ENCODE results near the gene NPBWR2. TPM values are rescaled to one million over a fixed set of nuclear protein-coding genes. Genes with fewer than 3 reads are reported as not detected.

The NPBWR2 gene
- not detected in 2 replicates for total RNA-seq

DNA sequence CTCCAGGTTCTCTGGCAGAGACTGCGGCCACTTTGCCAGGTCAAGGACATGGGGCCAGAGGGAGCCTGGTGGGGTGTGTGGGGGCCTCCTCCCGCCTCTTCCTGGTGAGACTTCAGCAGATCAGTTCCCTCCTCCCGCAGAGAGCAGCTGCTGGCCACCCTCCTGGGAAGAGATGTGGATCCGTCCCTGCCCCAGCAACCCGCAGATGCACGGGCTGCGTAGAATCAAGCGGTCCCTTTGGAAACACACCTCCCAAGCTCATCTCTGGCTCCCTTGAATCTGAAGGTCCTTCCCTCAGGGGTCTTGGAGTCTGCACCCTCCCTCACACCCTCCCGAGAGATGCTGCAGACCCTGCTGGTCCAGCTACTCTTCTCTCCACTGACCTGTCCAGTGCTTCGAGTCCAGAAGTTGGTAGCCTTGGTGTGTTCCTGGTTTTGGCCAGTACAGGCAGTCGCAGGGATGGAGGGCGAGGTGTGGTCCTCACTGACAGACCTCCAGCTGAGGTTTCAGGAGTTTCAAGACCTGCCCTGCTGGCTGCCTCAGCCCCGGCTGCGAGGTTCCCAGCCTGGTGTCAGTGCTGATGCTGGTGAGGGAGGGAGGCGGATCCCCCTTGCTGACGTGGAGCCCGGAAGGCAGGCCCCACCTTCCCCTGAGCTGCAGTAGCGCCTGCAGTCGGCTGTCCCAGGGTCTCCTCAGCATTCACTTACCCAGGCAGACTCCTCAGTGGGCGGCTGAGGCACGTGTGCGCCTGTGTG is at the start of gene NPBWR2:
TSS of gene NPBWR2 (minus strand) at position 585 of the 755 bp plus-strand sequence. CDS start 734 bp downstream, outside the sequence.

DNA sequence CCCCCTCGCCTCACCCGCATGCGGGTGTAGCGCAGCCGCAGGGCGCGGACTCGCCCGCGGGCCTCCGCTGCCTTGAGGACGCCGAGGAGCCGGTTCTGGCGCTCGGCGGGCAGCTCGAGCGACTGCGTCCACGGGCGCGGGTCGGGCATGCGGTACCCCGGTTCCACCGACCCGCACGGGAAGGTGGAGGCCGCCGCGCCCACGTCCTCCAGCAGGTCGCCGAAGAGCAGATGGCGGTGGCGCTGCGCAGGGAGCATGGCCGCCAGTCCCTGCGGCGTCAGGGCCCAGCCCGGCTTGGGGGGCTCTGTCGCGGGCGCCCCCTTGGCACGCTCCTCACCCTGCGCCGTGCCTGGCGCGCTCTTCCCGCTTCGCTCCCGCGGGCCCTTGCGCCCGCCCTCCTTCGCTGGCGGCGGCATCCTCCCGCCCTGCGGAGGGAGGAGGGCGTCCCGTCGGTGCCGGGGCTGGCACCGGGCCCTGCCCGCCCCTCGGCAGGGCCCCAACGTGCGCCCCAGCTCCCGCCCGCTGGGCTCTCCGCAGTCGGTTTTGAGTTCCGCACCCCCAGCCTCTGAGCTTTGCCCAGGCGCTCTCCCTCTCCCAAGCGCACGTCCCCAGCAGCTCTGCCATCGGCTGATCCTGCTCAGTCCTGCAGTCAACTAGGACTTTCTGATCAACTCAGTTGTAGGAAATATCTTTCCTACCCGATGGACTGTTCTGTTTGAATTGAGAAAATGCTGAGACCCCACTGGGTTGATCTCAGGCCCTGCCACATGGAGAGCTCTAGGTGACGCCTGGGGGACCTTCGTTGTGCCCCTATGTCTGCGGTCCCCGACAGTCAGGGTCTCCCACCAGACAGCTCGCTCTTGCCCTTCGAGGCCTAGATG is 23.3 kb downstream of the NPBWR2 start, which contains the start of gene LKAAEAR1:
TSS of gene LKAAEAR1 (minus strand) at position 595 of the 881 bp plus-strand sequence. CDS start at position 416, 179 bp downstream.

DNA sequence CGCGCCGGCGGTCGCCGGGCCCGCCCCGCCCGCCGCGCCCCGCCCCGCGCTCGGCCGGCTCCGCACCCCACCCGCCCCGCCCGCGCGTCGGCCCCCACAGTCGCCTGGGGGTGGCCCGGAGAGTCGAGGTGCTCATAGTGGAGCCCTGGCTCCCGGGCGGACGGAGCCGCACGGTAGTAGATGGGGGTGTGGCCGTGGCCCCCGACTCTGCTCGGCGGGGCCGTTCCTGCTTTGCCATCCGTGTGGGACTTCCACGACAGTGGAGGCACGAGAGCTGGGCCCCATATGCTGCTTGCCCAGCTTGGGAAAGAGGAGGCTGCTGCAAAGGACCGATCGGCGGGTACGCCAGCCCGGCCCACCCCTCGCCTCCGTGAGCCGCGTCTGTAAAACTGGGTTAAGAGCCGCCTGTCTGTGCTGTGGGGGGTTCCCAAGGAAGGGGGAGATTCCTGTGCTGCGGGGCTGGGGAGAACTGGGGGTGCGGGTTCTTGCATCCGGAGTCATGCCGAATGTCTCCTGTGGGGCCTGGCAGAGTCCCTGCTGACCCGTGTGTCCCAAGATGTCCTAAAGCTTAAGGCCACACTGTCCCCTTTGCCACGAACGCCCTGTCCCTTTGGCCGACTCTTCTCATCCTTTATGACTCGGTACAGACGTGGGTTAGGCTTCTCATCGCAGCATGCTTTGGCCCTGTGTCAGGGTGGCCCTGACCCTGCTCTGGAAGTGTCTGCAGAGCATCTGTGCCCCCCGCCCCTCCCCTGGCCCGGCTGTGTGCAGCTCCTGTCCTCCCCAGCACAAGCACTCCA is 27.2 kb downstream of the NPBWR2 start, which contains the start of gene OPRL1:
TSS of gene OPRL1 (plus strand) at position 70 of the 800 bp plus-strand sequence. CDS start 12,639 bp downstream, outside the sequence.

GRCh38 chr20:64079273-64080012 is 27.9 kb downstream of the NPBWR2 start, which contains the start of gene RGS19:
TSS of gene RGS19 (minus strand) at chr20:64079518. CDS start at chr20:64076886, 2,632 bp downstream.

DNA sequence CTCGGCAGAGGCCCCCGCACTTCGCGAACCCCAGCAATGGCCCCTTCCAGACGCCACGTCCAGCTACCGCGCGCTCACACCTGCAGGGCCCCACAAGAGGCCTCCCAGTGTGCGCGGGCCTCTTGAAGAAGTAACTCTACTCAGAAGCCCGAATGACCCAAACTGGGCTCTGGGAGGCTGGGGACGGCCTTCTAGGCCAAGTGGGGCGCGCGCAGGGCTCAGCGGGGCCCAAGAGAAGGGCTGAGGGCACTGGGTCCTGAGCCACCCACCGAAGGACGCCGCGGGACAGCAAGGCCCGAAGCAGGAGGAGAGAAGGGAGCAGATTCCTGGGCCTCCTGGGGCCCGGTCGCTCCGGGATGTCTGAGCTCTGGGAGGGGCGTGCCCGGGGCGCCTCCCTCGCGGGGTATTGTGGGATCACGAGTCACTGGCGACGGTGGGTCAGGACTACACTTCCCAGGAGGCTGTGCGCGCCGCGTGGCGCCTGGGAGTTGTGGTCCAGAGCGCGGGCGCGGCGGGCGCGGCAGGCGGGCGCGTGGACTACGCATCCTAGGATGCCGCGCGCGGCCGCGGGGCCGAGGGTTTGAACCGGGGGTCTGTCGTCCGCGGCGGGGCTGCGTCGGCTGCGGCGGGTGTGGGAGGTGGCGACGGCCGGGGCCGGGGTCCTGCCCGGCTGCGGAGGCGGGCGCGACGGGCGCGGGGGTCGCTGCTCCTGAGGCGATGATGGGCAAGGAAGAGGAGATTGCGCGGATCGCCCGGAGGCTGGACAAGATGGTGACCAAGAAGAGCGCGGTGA is 44.6 kb downstream of the NPBWR2 start, which contains the start of gene TCEA2:
TSS of gene TCEA2 (plus strand) at position 603 of the 793 bp plus-strand sequence. CDS start at position 718, 115 bp downstream.

Other genes starting within 250 kb of the NPBWR2 start
- gene ABHD16B, start 246.1 kb downstream of the NPBWR2 start, total RNA-seq: under 0.01 TPM in 1 of 2 replicates, not detected in the other
- gene TPD52L2, start 242.3 kb downstream of the NPBWR2 start, total RNA-seq: 95.0 and 133 TPM in 2 replicates
- 39.9 and 40.2 TPM in 2 replicates for gene DNAJC5, start 212.4 kb downstream of the NPBWR2 start, total RNA-seq
- 16.2 and 21.0 TPM in 2 replicates for gene UCKL1, start 151.1 kb downstream of the NPBWR2 start, total RNA-seq
- gene ZNF512B, start 137.6 kb downstream of the NPBWR2 start, total RNA-seq: 5.2 and 5.8 TPM in 2 replicates
- gene SAMD10, start 127.9 kb downstream of the NPBWR2 start, total RNA-seq: 0.34 and 0.47 TPM in 2 replicates
- 65.7 and 90.4 TPM in 2 replicates for gene PRPF6, start 126.4 kb downstream of the NPBWR2 start, total RNA-seq
- gene C20orf204, start 71.4 kb downstream of the NPBWR2 start, total RNA-seq: 0.47 and 0.60 TPM in 2 replicates
- under 0.01 TPM in 1 of 2 replicates, not detected in the other for gene SOX18, start 57.9 kb downstream of the NPBWR2 start, total RNA-seq
- gene TCEA2, start 44.4 kb downstream of the NPBWR2 start, total RNA-seq: 44.7 and 44.8 TPM in 2 replicates
- 5.4 and 5.8 TPM in 2 replicates for gene RGS19, start 28.0 kb downstream of the NPBWR2 start, total RNA-seq
- 2.2 and 3.5 TPM in 2 replicates for gene OPRL1, start 27.5 kb downstream of the NPBWR2 start, total RNA-seq
- gene LKAAEAR1, start 23.2 kb downstream of the NPBWR2 start, total RNA-seq: 0.09 and 0.16 TPM in 2 replicates
- gene MYT1, start 56.9 kb upstream of the NPBWR2 start, total RNA-seq: not detected in 2 replicates
- gene PCMTD2, start 148.2 kb upstream of the NPBWR2 start, total RNA-seq: 35.5 and 53.5 TPM in 2 replicates

Data from bronchial smooth muscle cell (primary cell).